ENCODE data around the gene PACRG. TPM values are rescaled to one million over a fixed set of nuclear protein-coding genes. Genes with fewer than 3 reads are reported as not detected.

PACRG gene
- total and polyA plus RNA-seq, 2 of the 13 experiments (the other 11 are each of a cell fraction or from before 2014, with no cell fraction given): 0.13 TPM; not detected in 1

DNA sequence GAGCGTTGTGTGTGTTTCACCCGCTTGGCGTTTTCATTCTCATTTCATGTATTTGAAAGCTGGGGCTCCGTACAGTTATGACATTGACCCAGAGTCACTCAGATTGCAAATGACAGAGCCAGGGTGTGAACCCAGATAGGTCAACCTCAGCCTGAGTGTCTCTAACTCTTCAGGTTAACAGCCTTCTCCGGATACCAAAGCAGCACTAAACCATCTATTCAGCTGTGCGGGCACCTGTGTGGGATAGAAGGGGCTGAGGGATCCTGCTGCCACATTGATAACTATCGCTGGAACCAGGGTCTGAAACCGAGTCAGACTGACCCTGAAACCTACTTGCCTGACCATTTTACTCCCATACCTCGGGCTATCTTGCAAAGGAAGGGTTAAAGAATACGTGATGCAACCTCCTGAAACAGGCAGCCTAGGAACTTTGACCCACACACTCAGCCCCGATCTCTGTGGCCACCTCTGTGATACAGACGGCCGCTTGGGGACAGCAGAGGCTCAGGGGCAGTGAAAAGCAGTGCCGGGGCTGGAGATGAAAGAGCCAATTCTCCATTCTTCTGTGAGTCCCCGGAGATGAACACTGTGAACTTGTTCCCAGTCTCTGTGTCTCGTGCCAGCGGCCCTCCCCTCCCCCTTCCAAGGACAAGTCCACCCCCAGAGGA, 453.2 kb downstream of the PACRG start (continued):
- TF ChIP-seq, protein P1, sequence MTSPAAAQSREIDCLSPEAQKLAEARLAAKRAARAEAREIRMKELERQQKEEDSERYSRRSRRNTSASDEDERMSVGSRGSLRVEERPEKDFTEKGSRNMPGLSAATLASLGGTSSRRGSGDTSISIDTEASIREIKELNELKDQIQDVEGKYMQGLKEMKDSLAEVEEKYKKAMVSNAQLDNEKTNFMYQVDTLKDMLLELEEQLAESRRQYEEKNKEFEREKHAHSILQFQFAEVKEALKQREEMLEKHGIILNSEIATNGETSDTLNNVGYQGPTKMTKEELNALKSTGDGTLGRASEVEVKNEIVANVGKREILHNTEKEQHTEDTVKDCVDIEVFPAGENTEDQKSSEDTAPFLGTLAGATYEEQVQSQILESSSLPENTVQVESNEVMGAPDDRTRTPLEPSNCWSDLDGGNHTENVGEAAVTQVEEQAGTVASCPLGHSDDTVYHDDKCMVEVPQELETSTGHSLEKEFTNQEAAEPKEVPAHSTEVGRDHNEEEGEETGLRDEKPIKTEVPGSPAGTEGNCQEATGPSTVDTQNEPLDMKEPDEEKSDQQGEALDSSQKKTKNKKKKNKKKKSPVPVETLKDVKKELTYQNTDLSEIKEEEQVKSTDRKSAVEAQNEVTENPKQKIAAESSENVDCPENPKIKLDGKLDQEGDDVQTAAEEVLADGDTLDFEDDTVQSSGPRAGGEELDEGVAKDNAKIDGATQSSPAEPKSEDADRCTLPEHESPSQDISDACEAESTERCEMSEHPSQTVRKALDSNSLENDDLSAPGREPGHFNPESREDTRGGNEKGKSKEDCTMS (CRISPR knock-in tag; conservative IDR thresholded peaks at IDR 0.05): peak; percentile 84; the same call in 1 of the 2 replicates
- TF ChIP-seq, protein P2, sequence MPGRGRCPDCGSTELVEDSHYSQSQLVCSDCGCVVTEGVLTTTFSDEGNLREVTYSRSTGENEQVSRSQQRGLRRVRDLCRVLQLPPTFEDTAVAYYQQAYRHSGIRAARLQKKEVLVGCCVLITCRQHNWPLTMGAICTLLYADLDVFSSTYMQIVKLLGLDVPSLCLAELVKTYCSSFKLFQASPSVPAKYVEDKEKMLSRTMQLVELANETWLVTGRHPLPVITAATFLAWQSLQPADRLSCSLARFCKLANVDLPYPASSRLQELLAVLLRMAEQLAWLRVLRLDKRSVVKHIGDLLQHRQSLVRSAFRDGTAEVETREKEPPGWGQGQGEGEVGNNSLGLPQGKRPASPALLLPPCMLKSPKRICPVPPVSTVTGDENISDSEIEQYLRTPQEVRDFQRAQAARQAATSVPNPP (CRISPR knock-in tag; IDR thresholded peaks at IDR 0.05): no peak
- TF ChIP-seq, protein P3, sequence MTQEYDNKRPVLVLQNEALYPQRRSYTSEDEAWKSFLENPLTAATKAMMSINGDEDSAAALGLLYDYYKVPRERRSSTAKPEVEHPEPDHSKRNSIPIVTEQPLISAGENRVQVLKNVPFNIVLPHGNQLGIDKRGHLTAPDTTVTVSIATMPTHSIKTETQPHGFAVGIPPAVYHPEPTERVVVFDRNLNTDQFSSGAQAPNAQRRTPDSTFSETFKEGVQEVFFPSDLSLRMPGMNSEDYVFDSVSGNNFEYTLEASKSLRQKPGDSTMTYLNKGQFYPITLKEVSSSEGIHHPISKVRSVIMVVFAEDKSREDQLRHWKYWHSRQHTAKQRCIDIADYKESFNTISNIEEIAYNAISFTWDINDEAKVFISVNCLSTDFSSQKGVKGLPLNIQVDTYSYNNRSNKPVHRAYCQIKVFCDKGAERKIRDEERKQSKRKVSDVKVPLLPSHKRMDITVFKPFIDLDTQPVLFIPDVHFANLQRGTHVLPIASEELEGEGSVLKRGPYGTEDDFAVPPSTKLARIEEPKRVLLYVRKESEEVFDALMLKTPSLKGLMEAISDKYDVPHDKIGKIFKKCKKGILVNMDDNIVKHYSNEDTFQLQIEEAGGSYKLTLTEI (CRISPR knock-in tag; conservative IDR thresholded peaks at IDR 0.05): no peak
- peak; percentile 48; the same call in 1 of the 2 replicates for TF ChIP-seq ZNF724P (CRISPR knock-in tag; IDR thresholded peaks at IDR 0.05; ENCODE audit: borderline replicate concordance)
- TF ChIP-seq ZNF780A (CRISPR knock-in tag; IDR thresholded peaks at IDR 0.05): peak; percentile 77; the same call in 1 of the 2 replicates
- TF ChIP-seq SALL1 (CRISPR knock-in tag; IDR thresholded peaks at IDR 0.05): peak; percentile 97
- no peak for TF ChIP-seq MBNL3 (CRISPR knock-in tag; conservative IDR thresholded peaks at IDR 0.05)
- peak; percentile 87 for TF ChIP-seq ZNF430 (CRISPR knock-in tag; IDR thresholded peaks at IDR 0.05)
- TF ChIP-seq ZFY (CRISPR knock-in tag; IDR thresholded peaks at IDR 0.05): peak; percentile 24; the same call in 1 of the 2 replicates
- TF ChIP-seq SYNCRIP (IDR thresholded peaks at IDR 0.05; ENCODE audit: insufficient read depth, low read depth, low read length): no peak
- TF ChIP-seq ZNF460 (CRISPR knock-in tag; IDR thresholded peaks at IDR 0.05; ENCODE audit: borderline replicate concordance): peak; percentile 40; the same call in 1 of the 2 replicates
- TF ChIP-seq, protein P4, sequence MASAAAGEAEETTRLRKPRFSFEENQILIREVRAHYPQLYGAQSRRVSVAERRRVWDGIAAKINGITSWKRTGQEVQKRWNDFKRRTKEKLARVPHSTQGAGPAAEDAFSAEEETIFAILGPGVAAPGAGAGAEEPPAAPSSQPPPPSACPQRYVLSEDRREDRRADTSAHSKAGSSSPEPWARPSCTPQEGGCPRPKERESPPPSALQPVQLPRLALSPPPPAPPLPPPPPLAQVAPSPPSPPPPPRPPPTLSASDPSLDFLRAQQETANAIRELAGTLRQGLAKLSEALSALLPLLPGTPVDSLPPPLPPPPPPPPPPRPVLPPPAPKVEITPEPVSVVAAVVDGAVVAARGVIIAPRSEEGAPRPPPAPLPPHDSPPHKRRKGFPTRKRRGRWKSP (CRISPR knock-in tag; IDR thresholded peaks at IDR 0.05): no peak
- no peak for TF ChIP-seq ZNF333 (CRISPR knock-in tag; IDR thresholded peaks at IDR 0.05; ENCODE audit: borderline replicate concordance)
- peak; percentile 85 for TF ChIP-seq TBX2 (CRISPR knock-in tag; IDR thresholded peaks at IDR 0.05; ENCODE audit: borderline replicate concordance)
- peak; percentile 100 for TF ChIP-seq ZNF652 (CRISPR knock-in tag; IDR thresholded peaks at IDR 0.05; ENCODE audit: borderline replicate concordance, low read depth)
- peak; percentile 89 for TF ChIP-seq BHLHE40 (IDR thresholded peaks at IDR 0.05; ENCODE audit: low read length)
- no peak for TF ChIP-seq CHCHD3 (CRISPR knock-in tag; IDR thresholded peaks at IDR 0.05)
- TF ChIP-seq, protein P5, sequence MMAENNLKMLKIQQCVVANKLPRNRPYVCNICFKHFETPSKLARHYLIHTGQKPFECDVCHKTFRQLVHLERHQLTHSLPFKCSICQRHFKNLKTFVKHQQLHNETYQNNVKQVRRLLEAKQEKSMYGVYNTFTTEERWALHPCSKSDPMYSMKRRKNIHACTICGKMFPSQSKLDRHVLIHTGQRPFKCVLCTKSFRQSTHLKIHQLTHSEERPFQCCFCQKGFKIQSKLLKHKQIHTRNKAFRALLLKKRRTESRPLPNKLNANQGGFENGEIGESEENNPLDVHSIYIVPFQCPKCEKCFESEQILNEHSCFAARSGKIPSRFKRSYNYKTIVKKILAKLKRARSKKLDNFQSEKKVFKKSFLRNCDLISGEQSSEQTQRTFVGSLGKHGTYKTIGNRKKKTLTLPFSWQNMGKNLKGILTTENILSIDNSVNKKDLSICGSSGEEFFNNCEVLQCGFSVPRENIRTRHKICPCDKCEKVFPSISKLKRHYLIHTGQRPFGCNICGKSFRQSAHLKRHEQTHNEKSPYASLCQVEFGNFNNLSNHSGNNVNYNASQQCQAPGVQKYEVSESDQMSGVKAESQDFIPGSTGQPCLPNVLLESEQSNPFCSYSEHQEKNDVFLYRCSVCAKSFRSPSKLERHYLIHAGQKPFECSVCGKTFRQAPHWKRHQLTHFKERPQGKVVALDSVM (CRISPR knock-in tag; IDR thresholded peaks at IDR 0.05): no peak; the same call in 1 of the 2 replicates
- peak; percentile 79; the same call in 1 of the 2 replicates for TF ChIP-seq ZNF337 (CRISPR knock-in tag; IDR thresholded peaks at IDR 0.05; ENCODE audit: borderline replicate concordance, low read depth)
